Measurements from ENCODE around the gene PIGS. TPM values are rescaled to one million over a fixed set of nuclear protein-coding genes. Genes with fewer than 3 reads are reported as not detected.

Gene PIGS
- total and polyA plus RNA-seq, 8 donors = 14.7 to 105 (median 28.9) TPM

DNA sequence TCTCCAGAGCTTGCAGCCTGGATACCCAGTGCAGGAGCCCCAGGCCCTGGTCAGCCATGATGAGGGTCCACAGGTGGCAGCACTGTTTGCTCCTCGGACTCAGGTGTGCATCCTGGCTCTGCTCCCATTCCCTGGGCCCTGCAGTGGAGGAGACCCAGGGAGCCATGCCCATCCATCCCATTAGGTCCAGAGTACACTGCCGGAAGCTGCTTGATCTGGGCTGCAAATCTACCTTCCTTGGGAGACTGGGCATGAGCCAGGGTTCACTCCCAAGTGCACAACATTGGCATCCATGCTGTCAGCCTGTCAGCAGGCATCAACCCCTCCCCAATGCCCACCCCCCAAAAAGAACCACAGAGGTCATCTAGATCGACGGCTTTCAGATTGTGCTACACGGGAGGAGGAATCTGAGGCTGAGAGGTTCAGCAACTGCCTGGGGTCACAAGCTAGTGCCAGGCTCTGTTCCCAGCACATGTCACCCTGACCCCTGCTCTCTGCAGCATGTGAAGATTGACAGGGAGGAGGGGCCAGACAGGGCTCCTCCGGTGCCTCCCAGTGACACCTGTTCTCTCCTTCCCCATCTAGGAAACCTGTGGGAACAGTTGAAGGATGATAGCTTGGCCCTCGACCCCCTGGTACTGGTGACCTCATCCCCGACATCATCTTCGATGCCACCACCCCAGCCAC is 34.6 kb downstream of the PIGS start:
- Histone ChIP-seq H3K36me3 (no peaks in the 10 kb centered on the region), H3K9me3 (no peaks in the 10 kb centered on the region), H3K4me3 (no peak overlapping the region), H3K4me1 (peaks cover 3 to 24% (median 13%) of the 10 kb centered on the region in 4 donors), H3K27me3 (peaks cover 0 to 3% (median 0%) of the 10 kb centered on the region in 3 donors), H3K27ac (no peak overlapping the region)
- intact Hi-C loops (cut with DNase I; ENCODE audit: low total_unique reads) = loop anchor here (5.0 kb wide), 1 partner anchor 39 kb away; no protein-coding TSS in a partner anchor
- TF ChIP-seq POLR2AphosphoS5 (IDR thresholded peaks at IDR 0.05) (no peak), POLR2A (IDR thresholded peaks at IDR 0.05) (no peak), EP300 (IDR thresholded peaks at IDR 0.05) (no peak)
- TF ChIP-seq, protein P1, sequence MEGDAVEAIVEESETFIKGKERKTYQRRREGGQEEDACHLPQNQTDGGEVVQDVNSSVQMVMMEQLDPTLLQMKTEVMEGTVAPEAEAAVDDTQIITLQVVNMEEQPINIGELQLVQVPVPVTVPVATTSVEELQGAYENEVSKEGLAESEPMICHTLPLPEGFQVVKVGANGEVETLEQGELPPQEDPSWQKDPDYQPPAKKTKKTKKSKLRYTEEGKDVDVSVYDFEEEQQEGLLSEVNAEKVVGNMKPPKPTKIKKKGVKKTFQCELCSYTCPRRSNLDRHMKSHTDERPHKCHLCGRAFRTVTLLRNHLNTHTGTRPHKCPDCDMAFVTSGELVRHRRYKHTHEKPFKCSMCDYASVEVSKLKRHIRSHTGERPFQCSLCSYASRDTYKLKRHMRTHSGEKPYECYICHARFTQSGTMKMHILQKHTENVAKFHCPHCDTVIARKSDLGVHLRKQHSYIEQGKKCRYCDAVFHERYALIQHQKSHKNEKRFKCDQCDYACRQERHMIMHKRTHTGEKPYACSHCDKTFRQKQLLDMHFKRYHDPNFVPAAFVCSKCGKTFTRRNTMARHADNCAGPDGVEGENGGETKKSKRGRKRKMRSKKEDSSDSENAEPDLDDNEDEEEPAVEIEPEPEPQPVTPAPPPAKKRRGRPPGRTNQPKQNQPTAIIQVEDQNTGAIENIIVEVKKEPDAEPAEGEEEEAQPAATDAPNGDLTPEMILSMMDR (IDR thresholded peaks at IDR 0.05) = no peak
- no peak for DNase-seq
- WGBS, 5 donors = 45 to 59% (median 54%) methylated on average over 5 to 9 of the region's 9 CpGs

DNA sequence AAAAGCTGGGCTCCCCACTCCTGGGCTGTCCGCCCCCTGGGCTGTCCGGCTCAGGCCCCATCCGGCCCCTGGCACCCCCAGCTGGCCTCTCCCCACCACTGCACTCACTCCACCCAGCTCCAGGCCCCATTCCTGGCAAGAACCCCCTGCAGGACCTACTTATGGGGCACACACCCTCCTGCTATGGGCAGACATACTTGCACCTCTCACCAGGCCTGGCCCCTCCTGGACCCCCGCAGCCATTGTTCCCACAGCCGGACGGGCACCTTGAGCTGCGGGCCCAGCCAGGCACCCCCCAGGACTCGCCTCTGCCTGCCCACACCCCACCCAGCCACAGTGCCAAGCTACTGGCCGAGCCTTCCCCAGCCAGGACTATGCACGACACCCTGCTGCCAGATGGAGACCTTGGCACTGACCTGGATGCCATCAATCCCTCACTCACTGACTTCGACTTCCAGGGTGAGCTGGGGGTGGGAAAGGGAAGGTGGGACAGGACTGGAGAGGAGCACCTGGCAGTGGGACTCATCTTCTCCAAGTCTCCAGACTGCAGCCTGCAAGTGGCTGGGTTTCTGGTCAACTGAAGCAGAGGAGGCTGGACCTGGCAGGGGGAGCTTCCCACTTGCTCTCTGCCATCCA is 36.5 kb downstream of the PIGS start:
- 81 to 92% (median 89%) methylated on average over 7 to 11 of the region's 11 CpGs for WGBS, 5 donors
- TF ChIP-seq POLR2A (IDR thresholded peaks at IDR 0.05) (no peak), EP300 (IDR thresholded peaks at IDR 0.05) (no peak), POLR2AphosphoS5 (IDR thresholded peaks at IDR 0.05) (no peak)
- TF ChIP-seq, protein P1 (IDR thresholded peaks at IDR 0.05) = no peak
- DNase-seq = no peak
- H3K27ac ChIP-seq = no peak overlapping the region
- H3K9me3 ChIP-seq = no peaks in the 10 kb centered on the region
- intact Hi-C loops (cut with DNase I; ENCODE audit: low total_unique reads) = loop anchor here (5.0 kb wide), 1 partner anchor 38 kb away; no protein-coding TSS in a partner anchor
- peaks cover 0 to 9% (median 0%) of the 10 kb centered on the region in 3 donors for H3K27me3 ChIP-seq
- no peak overlapping the region for H3K4me3 ChIP-seq
- peaks cover 3 to 24% (median 13%) of the 10 kb centered on the region in 4 donors for H3K4me1 ChIP-seq
- H3K36me3 ChIP-seq = no peaks in the 10 kb centered on the region

DNA sequence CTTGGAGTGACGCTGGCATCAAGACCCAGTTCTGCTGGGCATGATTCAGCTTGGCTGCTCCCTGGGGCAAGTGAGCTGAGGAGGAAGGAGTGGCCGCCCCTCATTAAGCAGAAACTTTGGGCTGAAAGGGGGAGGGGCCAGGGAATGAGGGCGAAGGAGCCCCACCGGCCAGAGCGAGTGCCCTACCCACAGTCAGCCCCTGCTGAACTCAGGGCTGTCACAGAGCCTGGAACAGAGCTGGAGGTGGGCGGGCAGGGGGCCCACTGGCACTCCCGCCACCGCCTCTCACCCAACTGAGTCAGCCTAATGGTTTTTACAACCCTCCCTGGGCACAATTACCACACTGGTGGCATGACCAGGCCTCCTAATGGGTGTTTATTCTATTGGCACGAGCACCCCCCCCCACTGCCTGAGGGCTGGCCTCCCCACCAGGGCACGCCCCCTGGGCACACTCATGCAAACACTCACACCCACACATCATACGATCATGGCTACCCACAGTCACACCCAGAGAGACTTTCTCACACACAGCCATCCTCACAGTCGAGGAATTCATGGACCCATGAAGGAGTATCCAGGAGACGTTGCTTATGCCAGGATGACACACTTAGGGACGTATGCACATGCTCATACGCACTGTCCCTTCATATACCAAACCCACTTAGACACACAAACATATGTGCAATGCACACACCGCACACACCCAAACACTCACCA is 38.1 kb downstream of the PIGS start:
- no peak overlapping the region for H3K27ac ChIP-seq
- H3K27me3 ChIP-seq = peaks cover 0 to 9% (median 0%) of the 10 kb centered on the region in 3 donors
- H3K4me3 ChIP-seq = no peak overlapping the region
- no peaks in the 10 kb centered on the region for H3K9me3 ChIP-seq
- no peak for TF ChIP-seq EP300 (IDR thresholded peaks at IDR 0.05)
- TF ChIP-seq, protein P1 (IDR thresholded peaks at IDR 0.05) = no peak
- no peak for TF ChIP-seq POLR2A (IDR thresholded peaks at IDR 0.05)
- TF ChIP-seq POLR2AphosphoS5 (IDR thresholded peaks at IDR 0.05) = no peak
- DNase-seq = peak in 1 of 2 donors; percentile 21
- H3K36me3 ChIP-seq = no peaks in the 10 kb centered on the region
- WGBS, 5 donors = 63 to 78% (median 70%) methylated on average over 11 to 16 of the region's 16 CpGs
- intact Hi-C loops (cut with DNase I; ENCODE audit: low total_unique reads) = no loop called here
- peaks cover 3 to 25% (median 14%) of the 10 kb centered on the region in 4 donors for H3K4me1 ChIP-seq
